GM18507 (cell line): ENCODE measurements around the gene ZNF888.
"Not testable (repeated sequence)": the region's sequence is repeated elsewhere in the genome, so short reads cannot be mapped to it uniquely, and the experiment has no call there.

Experiments
- DNase-seq: peaks from one replicate; pipeline ENCODE4 v3.0.0; 2011; ENCODE audit warnings: low read depth; ENCODE audit not compliant: insufficient read length; ENCODE audit errors: extremely low spot score
- FAIRE-seq: peaks from 2 replicates; lab custom pipeline; 2011; peaks lifted over from hg19 to GRCh38; lab: Jason Lieb, UNC

ZNF888 gene

GRCh38 chr19:52942386-52943133 lies 19.3 kb upstream of the ZNF888 start:
- FAIRE-seq = peak; percentile 95

DNA sequence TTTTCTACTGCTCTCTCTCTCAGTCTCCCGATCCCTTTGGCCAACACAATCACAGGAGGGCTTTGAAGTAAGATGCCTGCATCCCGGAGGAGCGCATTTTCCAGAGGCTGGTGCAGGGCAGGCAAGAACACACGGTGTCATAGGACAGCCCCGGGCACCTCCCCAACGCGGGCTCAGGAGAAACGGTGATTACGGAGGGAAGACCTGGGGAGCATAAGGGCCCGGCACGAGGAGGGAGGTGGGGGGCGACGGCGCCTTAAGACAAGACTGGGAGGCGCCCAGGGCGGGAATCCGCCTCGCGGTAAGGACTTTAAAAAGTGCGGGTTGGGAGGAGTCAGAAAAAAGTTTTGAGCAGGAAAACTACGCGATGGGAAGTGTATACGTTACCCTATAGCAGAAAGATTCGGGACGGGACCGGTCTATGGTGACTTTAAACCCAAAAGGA lies 18.7 kb upstream of the ZNF888 start:
- no peak for DNase-seq
- FAIRE-seq = no peak

More at GRCh38 chr19:52942386-52943133, 19.3 kb upstream of the ZNF888 start:
- peak; percentile 66 for DNase-seq

GRCh38 chr19:52941523-52941922 lies 18.3 kb upstream of the ZNF888 start:
- DNase-seq, FAIRE-seq: not testable (repeated sequence)

DNA sequence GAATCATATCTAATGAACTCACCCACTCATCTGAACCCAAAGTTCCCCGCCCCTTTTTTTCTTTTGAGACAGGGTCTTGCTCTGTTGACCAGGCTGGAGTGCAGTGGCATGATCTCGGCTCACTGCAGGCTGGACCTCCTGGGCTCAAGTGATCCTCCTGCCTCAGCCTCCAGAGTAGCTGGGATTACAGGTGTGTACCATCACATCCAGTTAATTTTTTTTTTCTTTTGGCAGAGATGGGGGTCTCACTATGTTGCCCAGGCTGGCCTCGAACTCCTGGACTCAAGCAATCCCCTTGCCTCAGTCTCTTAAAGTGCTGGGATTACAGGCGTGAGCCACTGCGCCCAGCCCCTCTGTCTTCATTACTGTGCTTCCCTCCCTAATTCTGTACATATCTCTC lies 17.7 kb upstream of the ZNF888 start:
- not testable (repeated sequence) for FAIRE-seq, DNase-seq

GRCh38 chr19:52938761-52939160 lies 15.5 kb upstream of the ZNF888 start:
- FAIRE-seq (no peak), DNase-seq (no peak)

- FAIRE-seq = no peak
Observed at GRCh38 chr19:52936954-52937325, 13.7 kb upstream of the ZNF888 start.

DNA sequence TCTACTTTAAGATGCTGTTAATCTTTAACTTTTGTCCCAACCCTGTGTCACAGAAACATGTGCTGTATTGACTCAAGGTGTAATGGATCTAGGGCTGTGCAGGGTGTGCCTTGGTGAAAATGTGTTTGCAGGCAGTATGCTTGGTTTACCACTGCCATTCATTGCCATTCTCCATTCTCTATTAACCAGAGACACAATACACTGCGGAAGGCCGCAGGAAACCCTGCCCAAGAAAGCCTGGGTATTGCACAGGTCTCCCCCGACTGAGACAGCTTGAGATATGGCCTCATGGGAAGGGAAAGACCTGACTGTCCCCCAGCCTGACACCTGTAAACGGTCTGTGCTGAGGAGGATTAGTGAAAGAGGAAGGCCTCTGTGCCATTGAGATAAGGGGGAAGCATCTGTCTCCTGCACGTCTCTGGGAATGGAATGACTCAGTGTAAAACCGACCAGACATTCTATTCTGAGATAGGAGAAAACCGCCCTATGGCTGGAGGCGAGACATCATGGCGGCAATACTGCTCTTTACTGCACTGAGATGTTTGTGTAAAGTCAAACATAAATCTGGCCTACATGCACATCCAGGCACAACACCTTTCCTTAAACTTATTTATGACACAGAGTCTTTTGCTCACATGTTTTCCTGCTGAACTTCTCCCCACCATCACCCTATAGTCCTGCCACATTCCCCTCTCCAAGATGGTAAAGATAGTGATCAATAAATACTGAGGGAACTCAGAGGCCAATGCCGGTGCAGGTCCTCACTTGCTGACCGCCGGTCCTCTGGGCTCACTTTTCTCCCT lies 13.1 kb upstream of the ZNF888 start:
- FAIRE-seq = no peak
- DNase-seq = no peak

More at GRCh38 chr19:52936954-52937325, 13.7 kb upstream of the ZNF888 start:
- DNase-seq = no peak

DNA sequence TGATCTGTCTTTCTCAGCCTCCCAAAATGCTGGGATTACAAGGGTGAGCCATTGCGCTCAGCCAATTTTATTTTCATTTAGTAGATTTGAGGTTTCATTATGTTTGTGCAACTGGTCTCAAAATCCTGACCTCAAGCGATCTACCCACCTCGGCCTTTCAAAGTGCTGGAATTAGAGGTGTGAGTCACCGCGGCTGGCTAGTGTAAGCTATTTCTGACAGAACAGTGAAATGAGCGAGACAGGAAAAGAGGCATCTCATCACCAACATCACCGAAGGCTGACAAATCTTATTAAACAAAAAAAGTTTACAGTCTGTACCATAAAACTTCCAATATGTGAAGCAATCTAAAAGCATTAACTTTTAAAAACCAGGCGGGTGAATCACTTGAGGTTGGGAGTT lies 12.2 kb upstream of the ZNF888 start:
- no peak for FAIRE-seq
- no peak for DNase-seq

DNA sequence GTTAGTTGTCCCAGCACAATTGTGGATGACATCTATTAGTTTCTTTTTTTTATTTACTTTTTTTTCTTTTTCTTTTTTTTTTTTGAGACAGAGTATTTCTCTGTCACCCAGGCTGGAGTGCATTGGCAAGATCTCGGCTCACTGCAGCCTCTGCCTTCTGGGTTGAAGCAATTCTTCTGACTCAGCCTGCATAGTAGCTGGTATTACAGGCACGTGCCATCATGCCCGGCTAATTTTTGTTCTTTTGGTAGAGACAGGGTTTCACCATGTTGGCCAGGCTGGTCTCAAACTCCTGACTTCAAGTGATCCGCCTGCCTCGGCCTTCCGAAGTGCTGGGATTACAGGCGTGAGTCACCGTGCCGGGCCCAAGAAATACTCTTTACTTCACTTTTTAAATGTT lies 1.4 kb upstream of the ZNF888 start:
- not testable (repeated sequence) for DNase-seq, FAIRE-seq

DNA sequence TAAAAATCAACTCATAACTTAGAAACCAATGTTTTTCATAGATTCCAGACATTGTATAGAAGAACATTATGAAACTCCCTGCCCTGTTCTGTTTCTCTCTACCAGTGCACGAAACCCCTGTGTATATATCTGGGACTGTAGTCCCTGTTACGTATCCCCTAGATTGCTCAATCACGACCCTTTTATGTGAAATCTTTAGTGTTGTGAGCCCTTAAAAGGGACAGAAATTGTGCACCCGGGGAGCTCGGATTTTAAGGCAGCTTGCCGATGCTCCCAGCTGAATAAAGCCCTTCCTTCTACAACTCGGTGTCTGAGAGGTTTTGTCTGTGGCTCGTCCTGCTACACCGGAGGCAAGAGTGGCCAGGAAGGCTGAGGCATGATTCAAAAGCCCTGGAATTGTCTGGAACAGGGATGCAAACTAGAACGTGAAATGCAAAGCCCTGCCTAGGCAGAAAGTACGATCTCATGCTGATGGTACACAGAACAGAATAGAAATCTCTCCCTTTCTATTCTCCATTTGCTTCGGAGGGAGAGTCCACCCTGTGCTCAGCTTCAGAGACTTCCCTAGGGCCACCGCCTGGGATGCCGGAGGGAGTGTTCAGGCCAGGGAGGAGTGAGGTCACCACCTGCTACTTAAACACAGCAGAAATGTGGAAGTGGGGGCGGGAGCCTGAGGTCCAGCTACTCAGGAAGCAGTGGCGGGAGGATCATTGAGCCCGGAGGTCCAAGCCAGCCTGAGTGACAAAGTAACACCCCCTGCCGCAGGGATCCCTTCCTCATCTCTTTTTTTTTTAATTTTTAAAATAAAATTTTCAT lies 758 bp upstream of the ZNF888 start:
- DNase-seq = no peak
- no peak for FAIRE-seq

GRCh38 chr19:52917531-52917930 lies 5.7 kb downstream of the ZNF888 start:
- DNase-seq (no peak), FAIRE-seq (no peak)

DNA sequence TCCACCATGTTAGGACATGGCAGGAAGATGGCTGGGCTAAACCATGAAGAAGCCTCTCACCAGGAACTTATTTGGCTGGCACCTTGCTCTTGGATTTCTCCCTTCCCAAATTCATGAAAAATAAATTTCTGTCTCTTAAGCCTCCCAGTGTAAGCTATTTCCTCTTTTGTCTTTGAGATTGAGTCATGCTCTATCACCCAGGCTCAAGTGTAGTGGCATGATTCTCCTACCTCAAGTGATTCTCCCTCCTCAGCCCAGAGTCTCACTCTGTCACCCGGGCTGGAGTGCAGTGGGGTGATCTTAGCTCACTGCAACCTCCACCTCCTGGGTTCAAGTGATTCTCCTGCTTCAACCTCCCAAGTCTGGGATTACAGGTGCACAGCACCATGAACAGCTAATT lies 12.6 kb downstream of the ZNF888 start:
- FAIRE-seq (no peak), DNase-seq (no peak)

- FAIRE-seq, DNase-seq: not testable (repeated sequence)
Observed at GRCh38 chr19:52904052-52904780, 19.0 kb downstream of the ZNF888 start.

DNA sequence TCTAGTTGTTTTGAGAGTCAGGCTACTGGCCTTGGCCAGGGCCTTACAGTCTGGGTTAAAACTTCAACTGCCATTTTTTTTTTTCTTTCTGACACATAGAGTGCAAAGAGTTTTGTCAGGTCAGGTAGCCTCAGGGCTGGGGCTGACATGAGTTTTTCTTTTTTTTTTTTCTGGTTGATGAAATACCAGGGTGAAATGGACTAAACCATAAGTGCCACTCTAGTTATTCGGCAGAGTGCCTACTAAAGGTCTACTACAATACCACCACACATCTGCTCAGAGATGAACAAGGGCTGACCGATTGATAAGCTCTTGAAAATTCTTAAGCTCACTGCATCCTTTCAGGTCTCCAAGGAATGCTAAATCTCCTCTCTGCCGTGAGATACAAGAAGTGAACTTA lies 21.4 kb downstream of the ZNF888 start:
- no peak for FAIRE-seq
- no peak for DNase-seq

DNA sequence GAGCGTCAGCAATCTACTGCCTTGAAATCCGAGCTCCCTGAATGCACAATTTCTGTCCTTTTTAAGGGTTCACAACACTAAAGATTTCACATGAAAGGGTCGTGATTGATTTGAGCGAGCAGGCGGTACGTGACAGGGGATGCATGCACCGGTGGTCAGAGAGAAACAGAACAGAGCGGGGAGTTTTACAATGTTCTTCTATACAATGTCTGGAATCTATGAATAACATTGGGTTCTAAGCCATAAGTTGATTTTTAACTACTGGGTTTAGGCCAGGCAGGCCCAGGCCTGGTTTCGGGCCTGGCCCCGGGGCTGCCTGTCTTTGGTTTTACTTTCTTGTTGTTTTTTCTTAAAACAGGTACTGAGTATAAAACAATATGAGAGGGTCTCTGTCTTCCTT lies 24.6 kb downstream of the ZNF888 start:
- not testable (repeated sequence) for FAIRE-seq, DNase-seq

DNA sequence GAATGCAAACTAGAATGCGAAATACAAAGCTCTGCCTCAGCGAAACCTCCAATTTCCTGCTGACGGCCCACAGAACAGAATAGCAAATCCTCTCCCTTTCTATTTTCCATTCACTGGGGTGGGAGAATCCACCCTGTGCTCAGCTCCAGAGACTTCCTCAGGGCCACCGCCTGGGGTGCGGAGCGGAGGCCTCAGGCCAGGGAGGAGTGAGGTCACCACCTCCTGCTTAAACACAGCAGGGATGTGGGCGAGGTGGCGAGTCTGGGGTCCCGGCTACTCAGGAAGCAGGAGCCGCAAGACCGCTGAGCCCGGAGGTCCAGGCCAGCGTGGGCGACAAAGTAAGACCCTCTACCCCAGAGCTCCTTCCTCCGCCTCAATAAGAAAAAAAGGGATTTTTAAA lies 25.1 kb downstream of the ZNF888 start:
- no peak for FAIRE-seq

DNA sequence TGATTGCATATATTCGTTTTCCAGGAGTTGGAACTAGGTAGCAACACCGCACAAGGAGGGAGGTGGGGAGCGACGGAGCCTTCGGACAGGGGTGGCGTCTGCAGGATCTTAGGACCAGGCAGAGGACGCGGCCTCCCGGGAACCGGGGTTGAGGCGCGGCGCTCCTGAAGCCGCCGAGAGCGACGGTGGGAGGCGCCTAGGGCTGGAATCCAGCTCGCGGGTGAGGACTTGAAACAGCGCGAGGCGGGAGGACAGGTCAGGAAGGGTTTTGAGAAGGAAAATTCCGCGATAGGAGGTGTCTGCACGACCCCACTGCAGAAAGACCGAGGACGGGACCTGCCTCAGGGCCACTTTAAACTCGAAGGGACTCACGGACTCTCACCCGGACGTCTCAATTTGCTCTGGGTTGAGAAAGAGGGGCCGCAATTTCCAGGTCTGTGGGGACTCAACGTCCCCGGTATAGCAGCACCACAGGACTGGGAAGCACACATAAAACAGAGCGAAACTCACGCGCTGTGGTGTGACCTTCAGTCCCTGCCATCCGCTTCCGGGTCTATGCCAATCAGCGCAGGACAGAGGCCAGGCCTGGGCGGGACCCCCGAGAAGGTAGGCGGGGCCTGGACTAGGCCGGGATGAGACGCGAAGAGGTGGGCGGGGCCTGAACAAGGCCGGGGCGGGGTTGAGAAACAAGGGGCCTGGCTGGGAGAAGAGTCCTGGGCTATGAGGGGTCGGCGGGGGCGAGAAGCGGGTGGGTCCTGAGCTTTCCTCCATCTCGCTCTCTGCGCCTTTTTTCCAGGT lies 25.9 kb downstream of the ZNF888 start, which contains the start of gene ZNF320:
TSS of gene ZNF320 (minus strand) at position 498 of the 798 bp plus-strand sequence. CDS start 7,380 bp downstream, outside the sequence.
- peak; percentile 90 for FAIRE-seq

More for the DNA sequence above, 25.1 kb downstream of the ZNF888 start:
- no peak for DNase-seq

DNA sequence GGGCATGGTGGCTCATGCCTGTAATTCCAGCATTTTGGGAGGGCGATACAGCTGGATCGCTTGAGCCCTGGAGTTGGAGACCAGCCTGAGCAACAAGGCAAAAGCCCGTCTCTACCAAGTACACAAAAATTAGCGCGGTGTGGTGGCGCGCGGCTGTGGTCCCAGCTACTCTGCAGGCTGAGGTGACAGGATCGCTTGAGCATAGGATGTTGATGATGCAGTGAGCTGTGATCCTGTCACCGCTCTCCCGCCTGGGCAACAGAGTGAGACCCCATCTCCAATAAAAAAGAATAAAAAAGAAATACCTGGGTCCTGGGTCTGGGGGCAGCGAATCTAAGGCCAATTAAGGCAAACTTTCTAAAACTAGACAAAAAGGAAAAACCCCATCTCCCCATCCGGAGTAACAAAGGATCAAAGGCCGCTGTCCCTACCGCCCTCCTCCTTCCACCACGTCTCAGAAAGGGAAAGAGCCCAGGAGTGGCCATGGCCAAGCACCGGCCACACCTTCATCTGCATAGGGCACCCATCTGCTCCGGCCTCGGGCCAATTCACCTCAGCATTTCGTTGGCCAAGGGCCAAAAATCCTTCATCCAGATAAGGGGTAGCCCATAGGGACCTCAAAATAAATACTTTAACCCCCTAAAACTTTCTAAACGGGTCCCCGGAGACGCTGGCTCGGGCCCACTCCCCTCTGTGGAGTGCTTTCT lies 26.6 kb downstream of the ZNF888 start:
- FAIRE-seq (no peak), DNase-seq (no peak)

More for the DNA sequence above, 25.9 kb downstream of the ZNF888 start, which contains the start of gene ZNF320:
- DNase-seq = peak; percentile 60
